Endothelial cell of umbilical vein (primary cell): ENCODE results near the gene EVC2.

Experiments used
- EZH2 ChIP-seq: IDR thresholded peaks from 2 replicates; pipeline ENCODE4 v1.6.1; 2012; ENCODE audit warnings: borderline replicate concordance, low read depth, mild to moderate bottlenecking, moderate library complexity, low read length, inconsistent platforms; ENCODE audit not compliant: severe bottlenecking
- POLR2A ChIP-seq: IDR thresholded peaks from 2 replicates; pipeline ENCODE4 v1.6.1; 2012; ENCODE audit warnings: low read depth, mild to moderate bottlenecking, control low read depth, low read length
- TF ChIP-seq, protein P1 (sequence below), 2 donors: IDR thresholded peaks; 1 replicate in 1 of 2; 2 replicates in 1 of 2; pipeline ENCODE4 v1.5.1; 2011; ENCODE audit warnings: low read length in 2 of 2, mild to moderate bottlenecking in 2 of 2, moderate library complexity in 2 of 2, control low read depth in 1 of 2, inconsistent platforms in 1 of 2, low read depth in 1 of 2; ENCODE audit not compliant: insufficient read depth in 1 of 2; ENCODE audit errors: extremely low read depth in 1 of 2

DNA sequence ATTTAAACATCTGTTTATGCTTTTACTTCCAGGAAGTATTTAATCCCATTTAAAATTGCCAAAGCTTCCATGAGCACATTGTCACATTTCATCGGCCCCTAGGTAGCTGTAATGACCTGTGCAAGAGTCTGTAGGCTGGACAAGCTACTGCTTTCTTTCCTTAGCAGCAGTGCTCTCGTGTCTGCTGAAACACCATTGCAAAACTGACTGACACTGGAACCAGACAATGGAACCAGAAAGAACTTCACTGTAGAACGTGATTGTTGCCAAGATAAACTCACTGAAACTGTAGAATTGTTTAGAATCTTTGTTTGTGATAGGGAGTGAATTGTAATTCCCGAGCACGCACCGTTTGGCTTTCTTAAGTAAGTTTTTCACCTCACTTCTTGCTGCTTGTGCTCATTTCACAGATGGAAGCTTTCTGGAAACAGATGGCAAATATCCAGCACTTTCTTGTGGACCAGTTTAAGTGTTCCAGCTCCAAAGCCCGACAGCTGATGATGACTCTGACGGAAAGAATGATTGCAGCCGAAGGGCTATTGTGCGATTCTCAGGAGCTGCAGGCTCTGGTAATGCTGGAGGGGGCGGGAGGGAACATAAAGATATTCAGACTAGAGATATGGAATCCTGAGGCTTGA is 39.5 kb upstream of the EVC2 start:
- TF ChIP-seq EZH2 (no peak), POLR2A (no peak)
- TF ChIP-seq, protein P1, sequence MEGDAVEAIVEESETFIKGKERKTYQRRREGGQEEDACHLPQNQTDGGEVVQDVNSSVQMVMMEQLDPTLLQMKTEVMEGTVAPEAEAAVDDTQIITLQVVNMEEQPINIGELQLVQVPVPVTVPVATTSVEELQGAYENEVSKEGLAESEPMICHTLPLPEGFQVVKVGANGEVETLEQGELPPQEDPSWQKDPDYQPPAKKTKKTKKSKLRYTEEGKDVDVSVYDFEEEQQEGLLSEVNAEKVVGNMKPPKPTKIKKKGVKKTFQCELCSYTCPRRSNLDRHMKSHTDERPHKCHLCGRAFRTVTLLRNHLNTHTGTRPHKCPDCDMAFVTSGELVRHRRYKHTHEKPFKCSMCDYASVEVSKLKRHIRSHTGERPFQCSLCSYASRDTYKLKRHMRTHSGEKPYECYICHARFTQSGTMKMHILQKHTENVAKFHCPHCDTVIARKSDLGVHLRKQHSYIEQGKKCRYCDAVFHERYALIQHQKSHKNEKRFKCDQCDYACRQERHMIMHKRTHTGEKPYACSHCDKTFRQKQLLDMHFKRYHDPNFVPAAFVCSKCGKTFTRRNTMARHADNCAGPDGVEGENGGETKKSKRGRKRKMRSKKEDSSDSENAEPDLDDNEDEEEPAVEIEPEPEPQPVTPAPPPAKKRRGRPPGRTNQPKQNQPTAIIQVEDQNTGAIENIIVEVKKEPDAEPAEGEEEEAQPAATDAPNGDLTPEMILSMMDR (IDR thresholded peaks at IDR 0.05; ENCODE audit: extremely low read depth in 1 of 2, insufficient read depth in 1 of 2, low read depth in 1 of 2, low read length in 2 of 2) = no peak
